SU-DHL-6 (cell line): Measurements from ENCODE around the gene NUP37.

ENCODE experiments used
- EZH2phosphoT487 ChIP-seq: fragments of 200-600 bp; sonication (generic), shearing (Covaris generic); conservative IDR thresholded peaks from 2 replicates; pipeline ENCODE4 v1.6.1; 2018; ENCODE audit warnings: mild to moderate bottlenecking, antibody characterized with exemption, low read length, moderate library complexity, mixed read lengths
- TF ChIP-seq, protein P1 (sequence below): fragments of 200-600 bp; sonication (generic); IDR thresholded peaks from one replicate; pipeline ENCODE4 v1.5.1; 2017; ENCODE audit warnings: antibody characterized with exemption, mild to moderate bottlenecking, low read length, moderate library complexity; ENCODE audit not compliant: insufficient read depth, poor library complexity, severe bottlenecking

DNA sequence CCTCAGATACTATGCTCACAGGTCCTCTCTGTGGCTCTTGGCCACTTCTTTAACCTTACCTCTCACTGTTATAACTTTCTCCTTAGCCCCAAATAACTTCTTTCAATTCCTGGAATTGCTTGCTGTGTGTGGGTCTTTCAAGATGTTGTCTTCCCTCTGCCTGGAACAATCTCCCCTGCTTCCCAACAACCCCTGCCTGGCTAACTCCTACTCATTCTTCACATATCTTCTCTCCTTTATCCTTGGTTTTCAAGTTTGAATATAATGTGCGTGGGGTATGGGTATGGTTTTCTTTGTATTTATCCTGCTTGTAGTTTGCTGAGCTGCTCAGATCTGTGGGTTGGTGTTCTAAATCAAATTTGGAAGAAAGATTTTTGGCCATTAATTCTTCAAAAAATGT is 55.4 kb downstream of the NUP37 start:
- TF ChIP-seq, protein P1, sequence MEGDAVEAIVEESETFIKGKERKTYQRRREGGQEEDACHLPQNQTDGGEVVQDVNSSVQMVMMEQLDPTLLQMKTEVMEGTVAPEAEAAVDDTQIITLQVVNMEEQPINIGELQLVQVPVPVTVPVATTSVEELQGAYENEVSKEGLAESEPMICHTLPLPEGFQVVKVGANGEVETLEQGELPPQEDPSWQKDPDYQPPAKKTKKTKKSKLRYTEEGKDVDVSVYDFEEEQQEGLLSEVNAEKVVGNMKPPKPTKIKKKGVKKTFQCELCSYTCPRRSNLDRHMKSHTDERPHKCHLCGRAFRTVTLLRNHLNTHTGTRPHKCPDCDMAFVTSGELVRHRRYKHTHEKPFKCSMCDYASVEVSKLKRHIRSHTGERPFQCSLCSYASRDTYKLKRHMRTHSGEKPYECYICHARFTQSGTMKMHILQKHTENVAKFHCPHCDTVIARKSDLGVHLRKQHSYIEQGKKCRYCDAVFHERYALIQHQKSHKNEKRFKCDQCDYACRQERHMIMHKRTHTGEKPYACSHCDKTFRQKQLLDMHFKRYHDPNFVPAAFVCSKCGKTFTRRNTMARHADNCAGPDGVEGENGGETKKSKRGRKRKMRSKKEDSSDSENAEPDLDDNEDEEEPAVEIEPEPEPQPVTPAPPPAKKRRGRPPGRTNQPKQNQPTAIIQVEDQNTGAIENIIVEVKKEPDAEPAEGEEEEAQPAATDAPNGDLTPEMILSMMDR = no peak
- no peak for TF ChIP-seq EZH2phosphoT487
